ENCODE data around the gene AUP1.

The AUP1 gene

GRCh38 chr2:74556159-74556558, 26.7 kb upstream of the AUP1 start:
- no peak for DNase-seq

GRCh38 chr2:74555610-74556103, 26.2 kb upstream of the AUP1 start:
- no peak for DNase-seq

DNA sequence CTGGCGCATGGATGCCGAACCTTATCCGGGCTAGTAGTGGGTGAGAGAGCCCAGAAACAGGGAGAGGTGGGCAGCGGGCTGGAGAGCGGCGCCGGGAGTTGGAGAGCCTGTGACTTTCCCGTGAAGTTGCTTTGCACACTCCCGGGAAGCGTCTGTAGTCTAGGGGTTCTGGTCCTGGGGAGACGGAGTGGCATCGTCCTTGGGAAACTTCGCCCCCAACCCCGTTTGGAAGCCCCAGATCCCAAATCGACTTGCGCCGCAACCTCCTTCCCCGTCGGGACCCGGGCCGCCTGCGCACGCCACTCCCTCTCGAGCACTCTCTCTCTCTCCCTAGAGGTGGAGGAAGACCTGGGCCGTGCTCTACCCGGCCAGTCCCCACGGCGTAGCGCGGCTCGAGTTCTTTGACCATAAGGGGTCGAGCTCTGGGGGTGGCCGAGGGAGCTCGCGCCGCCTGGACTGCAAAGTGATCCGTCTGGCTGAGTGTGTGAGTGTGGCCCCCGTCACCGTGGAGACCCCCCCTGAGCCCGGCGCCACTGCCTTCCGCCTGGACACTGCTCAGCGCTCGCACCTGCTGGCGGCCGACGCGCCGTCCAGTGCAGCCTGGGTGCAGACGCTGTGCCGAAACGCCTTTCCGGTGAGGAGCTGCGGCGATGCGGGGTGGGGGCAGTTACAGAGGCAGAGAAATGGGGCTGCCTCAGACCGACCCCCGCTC, 25.5 kb upstream of the AUP1 start:
- no peak for DNase-seq

- DNase-seq, result no peak
Observed at GRCh38 chr2:74553892-74554819, 24.6 kb upstream of the AUP1 start, which contains the start of the genes DOK1 and LOXL3. Gene DOK1, plus strand, starts transcription at chr2:74554720. Its CDS starts 35 bp downstream, at chr2:74554755. Gene LOXL3, minus strand, starts transcription at chr2:74553942. Its CDS starts 1,308 bp downstream, at chr2:74552634.

DNA sequence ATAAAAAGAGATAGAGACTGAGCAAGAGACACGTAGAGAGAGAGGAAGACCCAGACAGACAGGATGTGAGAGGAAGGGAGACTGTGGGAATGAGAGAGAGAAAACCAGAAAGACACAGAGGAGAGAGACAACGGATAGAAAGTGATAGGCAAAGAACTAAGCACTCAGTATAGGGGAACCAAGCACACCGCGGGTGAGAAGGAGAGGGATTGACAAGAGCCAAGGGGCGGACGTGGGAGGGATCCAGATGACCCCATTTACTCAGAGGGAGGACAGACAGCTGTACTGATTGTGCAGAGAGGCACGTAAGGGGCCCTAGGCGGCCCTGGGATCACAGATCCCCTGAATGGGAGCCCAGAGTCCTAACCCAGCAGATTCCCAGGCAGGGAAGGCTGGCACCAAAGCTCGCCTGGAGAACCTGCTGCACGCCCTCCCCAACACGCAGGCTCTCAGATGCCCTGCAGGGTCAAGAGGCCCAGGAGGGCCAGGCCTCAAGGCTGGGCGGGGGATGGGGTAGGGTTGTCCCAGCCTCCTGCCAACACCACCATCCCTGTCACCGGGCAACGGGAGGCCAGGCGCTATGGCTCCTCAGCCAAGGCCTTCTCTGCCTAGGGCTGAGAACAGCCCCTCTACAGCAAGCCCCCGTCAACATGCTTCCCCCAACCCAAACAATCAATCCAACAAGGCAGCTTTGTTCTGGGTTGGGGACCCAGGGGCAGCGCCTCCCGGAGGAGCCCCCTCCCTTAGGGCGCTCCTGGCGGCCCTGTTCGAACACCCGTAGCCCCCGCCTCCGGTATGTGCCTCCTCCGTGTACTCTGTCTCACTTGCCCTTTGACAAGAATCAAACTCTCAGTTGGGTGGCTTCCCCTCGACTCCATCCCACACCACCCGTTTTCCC, 23.7 kb upstream of the AUP1 start:
- DNase-seq, result no peak

DNA sequence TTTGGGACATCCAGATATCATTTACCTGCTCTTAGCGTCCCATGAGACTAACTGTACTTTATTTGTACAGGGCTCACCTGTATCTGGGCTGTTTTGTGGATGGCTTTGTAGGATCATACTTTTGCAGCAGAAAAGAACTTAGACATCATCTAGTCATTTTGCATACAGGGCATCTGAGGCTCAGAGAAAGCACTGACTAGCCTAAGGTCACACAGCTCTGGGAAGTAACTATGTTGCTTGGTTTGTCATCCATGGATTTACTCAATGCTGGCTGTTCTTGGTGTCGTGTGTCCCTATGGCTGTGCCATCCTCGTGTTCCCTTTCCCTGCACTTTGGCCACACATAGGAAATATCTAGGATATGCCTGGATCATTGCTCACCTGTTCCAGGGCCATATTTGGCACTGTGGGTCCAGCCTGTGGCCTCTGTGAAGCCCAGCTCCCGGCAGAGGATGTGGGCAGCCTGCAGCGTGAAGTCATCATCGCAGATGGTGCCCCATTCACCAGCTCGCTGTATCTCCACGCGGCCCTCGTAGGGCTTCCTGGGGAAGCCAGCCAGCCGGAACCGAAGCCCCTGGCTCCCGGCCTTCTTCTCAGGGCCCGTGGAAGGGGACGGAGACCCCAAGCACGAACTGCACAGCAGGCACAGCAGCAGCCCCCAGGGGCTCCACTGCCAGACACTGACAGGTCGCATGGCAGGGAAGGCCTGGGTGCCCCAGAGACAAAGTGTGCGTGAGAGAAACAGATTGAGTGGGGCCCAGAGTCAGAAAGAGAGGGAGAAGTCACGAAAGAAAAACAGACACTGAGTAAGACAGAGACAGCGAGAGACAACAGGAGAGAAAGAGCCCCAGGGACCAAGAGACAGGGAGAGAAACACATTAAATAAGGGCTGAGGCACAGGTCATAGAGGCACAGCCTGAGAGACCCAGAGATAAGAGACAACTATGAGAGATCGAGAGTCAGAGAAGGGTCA, 22.7 kb upstream of the AUP1 start:
- no peak for DNase-seq

- no peak for DNase-seq
Observed at GRCh38 chr2:74551530-74551929, 22.0 kb upstream of the AUP1 start.

DNA sequence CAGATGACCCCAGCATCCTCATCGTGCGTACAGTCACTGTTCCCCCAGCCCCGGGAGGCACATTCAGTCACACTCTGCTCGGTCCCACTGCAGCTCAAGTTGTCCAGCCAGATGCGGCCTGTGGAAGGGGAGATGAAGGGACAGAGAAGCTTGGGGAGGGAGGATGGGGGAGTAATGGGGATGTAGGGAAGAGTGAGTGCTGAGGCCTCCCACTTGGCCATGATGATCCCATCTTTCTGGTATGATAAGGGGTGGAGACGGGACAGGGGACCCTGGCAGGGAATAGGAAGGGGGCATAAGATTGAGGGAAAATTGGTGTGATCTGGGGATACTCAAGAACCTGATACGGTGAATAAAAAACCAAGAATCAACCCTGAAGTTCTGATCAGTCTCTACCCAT, 20.7 kb upstream of the AUP1 start:
- no peak for DNase-seq

- DNase-seq, result no peak
Observed at GRCh38 chr2:74548900-74549826, 19.7 kb upstream of the AUP1 start.

DNA sequence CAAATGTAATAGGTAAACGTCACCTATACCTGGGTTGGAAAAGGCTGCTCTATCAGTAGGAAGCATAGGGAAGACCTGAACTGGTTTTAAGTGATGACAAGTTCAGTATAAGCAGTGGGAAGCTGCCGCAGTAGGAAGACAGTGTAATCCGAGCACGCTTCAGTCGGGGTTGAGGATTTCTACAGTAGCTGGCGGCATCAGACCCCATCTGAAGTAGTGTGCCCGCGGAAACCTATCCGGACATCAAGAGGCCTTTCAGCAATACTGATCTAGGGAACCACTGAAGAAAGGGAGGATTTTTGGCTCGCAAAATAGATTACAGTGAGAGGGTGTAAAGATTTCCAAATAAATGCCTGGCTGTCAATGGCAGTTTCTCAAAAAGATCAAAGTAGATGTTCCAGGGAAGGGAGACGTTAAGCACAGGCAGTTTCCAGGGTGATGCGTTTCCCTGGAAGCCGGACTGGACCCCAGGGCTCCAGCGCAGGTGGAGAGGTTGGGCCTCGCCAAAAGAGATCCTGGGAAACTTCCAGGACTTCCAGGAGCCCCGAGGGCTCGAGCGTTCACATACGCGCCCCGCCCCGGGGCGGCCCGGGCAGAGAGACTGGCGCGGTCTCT, 18.9 kb upstream of the AUP1 start:
- no peak for DNase-seq

DNA sequence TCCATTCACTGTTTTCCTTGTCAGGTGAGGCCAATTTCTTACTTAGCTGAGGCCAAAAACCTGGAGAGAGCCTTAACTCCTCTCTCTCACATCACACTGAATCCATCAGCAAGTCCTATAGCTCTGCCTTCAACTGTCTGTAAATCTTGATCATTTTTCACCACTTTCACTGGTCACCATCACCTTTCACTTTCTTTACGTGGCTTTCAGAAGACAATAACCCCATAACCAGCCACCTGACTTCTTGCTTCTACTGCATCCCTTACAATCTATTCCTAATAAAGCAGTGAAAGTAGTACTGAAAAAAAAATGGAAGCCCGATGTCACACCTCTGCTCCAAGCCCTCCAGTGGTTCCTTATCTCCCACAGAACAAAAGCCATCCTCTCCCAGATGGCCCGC, 16.5 kb upstream of the AUP1 start:
- DNase-seq, result no peak

GRCh38 chr2:74544634-74545033, 15.1 kb upstream of the AUP1 start:
- DNase-seq, result no peak

GRCh38 chr2:74542978-74543377, 13.5 kb upstream of the AUP1 start:
- DNase-seq, result no peak

GRCh38 chr2:74540291-74540690, 10.8 kb upstream of the AUP1 start:
- DNase-seq, result no peak

DNA sequence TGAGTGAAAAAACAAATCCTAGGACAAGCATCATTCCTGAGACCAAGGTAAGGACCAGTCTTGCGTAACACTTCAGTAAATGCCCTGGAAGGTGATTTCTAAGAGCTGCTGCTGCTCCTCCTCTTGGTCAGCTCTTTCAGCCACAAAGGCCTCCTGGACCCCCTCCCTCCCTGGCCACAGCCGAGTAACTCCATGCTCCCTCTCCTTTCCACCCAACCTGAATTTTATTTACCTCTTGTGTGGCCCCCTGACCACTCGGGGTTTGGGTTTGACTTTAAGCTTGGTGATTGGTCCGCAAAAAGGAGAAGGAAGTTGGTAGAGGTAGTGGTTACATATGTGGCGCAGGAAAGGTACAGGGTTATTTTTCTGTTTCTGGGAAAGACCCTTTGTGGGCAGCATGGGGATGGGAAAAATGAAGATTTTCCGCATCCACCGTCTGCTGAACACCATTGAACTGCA, 9.4 kb upstream of the AUP1 start:
- DNase-seq, result no peak

DNA sequence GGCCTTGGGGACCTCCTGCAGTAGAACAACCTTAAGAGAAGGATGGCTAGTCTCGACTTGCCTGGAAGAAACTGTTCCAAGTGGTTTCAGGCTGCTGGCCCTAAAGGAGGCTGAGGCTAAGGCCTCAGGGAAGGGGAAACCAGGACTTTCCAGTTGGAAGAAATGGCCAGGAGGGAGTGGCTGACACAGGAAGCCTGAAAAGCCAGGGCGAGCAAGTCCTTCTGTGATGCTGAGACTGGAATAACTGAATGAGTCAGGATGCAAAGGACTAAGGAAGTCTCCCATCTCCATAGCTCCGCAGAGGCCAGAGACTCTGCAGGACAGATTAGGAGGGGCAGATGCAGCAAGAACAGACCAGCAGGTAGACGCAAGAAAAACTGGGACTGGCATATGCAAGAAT, 7.6 kb upstream of the AUP1 start:
- DNase-seq, result no peak

GRCh38 chr2:74536166-74536950, 6.9 kb upstream of the AUP1 start:
- no peak for DNase-seq

- DNase-seq, result no peak
Observed at GRCh38 chr2:74535440-74535965, 6.0 kb upstream of the AUP1 start.

GRCh38 chr2:74534411-74534810, 4.9 kb upstream of the AUP1 start:
- no peak for DNase-seq

Measured in SIG-M5 (cell line).